ENCODE data around the gene ZNF678. TPM values are rescaled to one million over a fixed set of nuclear protein-coding genes. Genes with fewer than 3 reads are reported as not detected.

ZNF678 gene
- total and polyA plus RNA-seq, 9 of the 15 experiments (the other 6 are each of a cell fraction or from before 2014, with no cell fraction given): 3.0 to 16.8 (median 8.0) TPM

DNA sequence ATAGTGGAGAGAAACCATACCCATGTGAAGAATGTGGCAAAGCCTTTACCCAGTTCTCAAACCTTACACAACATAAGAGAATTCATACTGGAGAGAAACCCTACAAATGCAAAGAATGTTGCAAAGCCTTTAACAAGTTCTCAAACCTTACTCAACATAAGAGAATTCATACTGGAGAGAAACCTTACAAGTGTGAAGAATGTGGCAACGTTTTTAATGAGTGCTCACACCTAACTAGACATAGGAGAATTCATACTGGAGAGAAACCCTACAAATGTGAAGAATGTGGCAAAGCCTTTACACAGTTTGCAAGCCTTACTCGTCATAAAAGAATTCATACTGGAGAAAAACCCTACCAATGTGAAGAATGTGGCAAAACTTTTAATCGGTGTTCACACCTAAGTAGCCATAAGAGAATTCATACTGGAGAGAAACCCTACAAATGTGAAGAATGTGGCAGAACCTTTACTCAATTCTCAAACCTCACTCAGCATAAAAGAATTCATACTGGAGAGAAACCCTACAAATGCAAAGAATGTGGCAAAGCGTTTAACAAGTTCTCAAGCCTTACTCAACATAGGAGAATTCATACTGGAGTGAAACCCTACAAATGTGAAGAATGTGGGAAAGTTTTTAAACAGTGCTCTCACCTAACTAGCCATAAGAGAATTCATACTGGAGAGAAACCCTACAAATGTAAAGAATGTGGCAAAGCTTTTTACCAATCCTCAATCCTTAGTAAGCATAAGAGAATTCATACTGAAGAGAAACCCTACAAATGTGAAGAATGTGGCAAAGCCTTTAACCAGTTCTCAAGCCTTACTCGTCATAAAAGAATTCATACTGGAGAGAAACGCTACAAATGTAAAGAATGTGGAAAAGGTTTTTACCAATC lies 91.7 kb downstream of the ZNF678 start:
- Histone ChIP-seq H3K27me3 (ENCODE audit: control insufficient read depth in 2 of 2, insufficient read depth in 2 of 2, low read length in 2 of 2) (no peaks in the 10 kb centered on the region), H3K4me2 (ENCODE audit: insufficient read depth, low read length) (no peak overlapping the region), H3K79me2 (ENCODE audit: control insufficient read depth, insufficient read depth, low read length) (no peaks in the 10 kb centered on the region), H4K20me1 (replicated peaks; ENCODE audit: control insufficient read depth, insufficient read depth, low read length) (no peaks in the 10 kb centered on the region), H2AFZ (ENCODE audit: low read depth, low read length) (no peak overlapping the region), H3K9me1 (ENCODE audit: control insufficient read depth, insufficient read depth, low read length) (no peaks in the 10 kb centered on the region), H3K9me3 (replicated peaks; ENCODE audit: control insufficient read depth, insufficient read depth, low read depth, low read length) (peaks cover 52% of the 10 kb centered on the region), H3K36me3 (ENCODE audit: control insufficient read depth, insufficient read depth, low read length) (peaks cover 11% of the 10 kb centered on the region; the same call in 2 of the 3 replicates), H3K27ac (ENCODE audit: extremely low read depth, low read depth, low read length) (no peak overlapping the region), H3K9ac (ENCODE audit: insufficient read depth in 1 of 2, low read depth in 2 of 2, low read length in 2 of 2) (no peak overlapping the region), H3K4me1 (replicated peaks in 1 of 2; ENCODE audit: control insufficient read depth in 2 of 2, insufficient read depth in 2 of 2, low read length in 2 of 2) (no peaks in the 10 kb centered on the region), H3K4me3 (no peak overlapping the region)
- in situ Hi-C loops (cut with MboI): no loop called here
- BruUV-seq (replicated peaks): no TSS peak
- POLR2A ChIA-PET: no interaction called here
- WGBS (ENCODE audit: insufficient coverage, low coverage, missing lambda C conversion rate): 41% methylated on average over 6 of the region's 6 CpGs
- no peak for FAIRE-seq
- no peak for DNase-seq (ENCODE audit: extremely low read depth in 1 of 4, low spot score in 3 of 4)
- CTCF ChIA-PET (ENCODE audit: low intra/inter-chr PET ratio): no interaction called here
- ATAC-seq: no peak
- intact Hi-C loops (cut with micrococcal nuclease): no loop called here
- TF ChIP-seq CEBPG (CRISPR knock-in tag; IDR thresholded peaks at IDR 0.05) (no peak), CEBPG (tag; conservative IDR thresholded peaks at IDR 0.05 in 1 of 2, IDR thresholded peaks at IDR 0.05 in 1 of 2) (0 out of 4 replicates have a peak, but pooled peaks of 1 of the 2 experiments have one; percentile 15), ZNF165 (CRISPR knock-in tag; IDR thresholded peaks at IDR 0.05; ENCODE audit: borderline replicate concordance) (no peak), CBX3 (IDR thresholded peaks at IDR 0.05; ENCODE audit: borderline replicate concordance in 1 of 2, low read length in 2 of 2) (peak in 1 of 2 experiments; percentile 70; a peak in 1 of 3 replicates), TRIM28 (IDR thresholded peaks at IDR 0.05) (peak; percentile 95), TRIM24 (IDR thresholded peaks at IDR 0.05) (peak in 1 of 2 experiments; percentile 53; a peak in 1 of 4 replicates), XRCC3 (IDR thresholded peaks at IDR 0.05) (peak; percentile 20; the same call in 1 of the 2 replicates), CBX1 (IDR thresholded peaks at IDR 0.05; ENCODE audit: low read depth) (peak; percentile 64; the same call in 1 of the 2 replicates), BRF1 (IDR thresholded peaks at IDR 0.05; ENCODE audit: borderline replicate concordance, extremely low read depth, insufficient read length) (no peak), RFX7 (CRISPR knock-in tag; IDR thresholded peaks at IDR 0.05) (no peak), ZNF274 (IDR thresholded peaks at IDR 0.05; ENCODE audit: borderline replicate concordance, low read depth, low read length) (peak; percentile 100), IFI16 (CRISPR knock-in tag; IDR thresholded peaks at IDR 0.05) (no peak), RCOR1 (IDR thresholded peaks at IDR 0.05; ENCODE audit: borderline replicate concordance in 1 of 2, low read depth in 2 of 2, low read length in 2 of 2) (no peak), NFE2 (IDR thresholded peaks at IDR 0.05; ENCODE audit: low read depth) (no peak), ZEB2 (IDR thresholded peaks at IDR 0.05) (no peak)
- TF ChIP-seq, protein P1, sequence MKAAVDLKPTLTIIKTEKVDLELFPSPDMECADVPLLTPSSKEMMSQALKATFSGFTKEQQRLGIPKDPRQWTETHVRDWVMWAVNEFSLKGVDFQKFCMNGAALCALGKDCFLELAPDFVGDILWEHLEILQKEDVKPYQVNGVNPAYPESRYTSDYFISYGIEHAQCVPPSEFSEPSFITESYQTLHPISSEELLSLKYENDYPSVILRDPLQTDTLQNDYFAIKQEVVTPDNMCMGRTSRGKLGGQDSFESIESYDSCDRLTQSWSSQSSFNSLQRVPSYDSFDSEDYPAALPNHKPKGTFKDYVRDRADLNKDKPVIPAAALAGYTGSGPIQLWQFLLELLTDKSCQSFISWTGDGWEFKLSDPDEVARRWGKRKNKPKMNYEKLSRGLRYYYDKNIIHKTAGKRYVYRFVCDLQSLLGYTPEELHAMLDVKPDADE (conservative IDR thresholded peaks at IDR 0.05; ENCODE audit: control insufficient read depth, low read depth, low read length): peak; percentile 62; the same call in 1 of the 2 replicates
- TF ChIP-seq, protein P2, sequence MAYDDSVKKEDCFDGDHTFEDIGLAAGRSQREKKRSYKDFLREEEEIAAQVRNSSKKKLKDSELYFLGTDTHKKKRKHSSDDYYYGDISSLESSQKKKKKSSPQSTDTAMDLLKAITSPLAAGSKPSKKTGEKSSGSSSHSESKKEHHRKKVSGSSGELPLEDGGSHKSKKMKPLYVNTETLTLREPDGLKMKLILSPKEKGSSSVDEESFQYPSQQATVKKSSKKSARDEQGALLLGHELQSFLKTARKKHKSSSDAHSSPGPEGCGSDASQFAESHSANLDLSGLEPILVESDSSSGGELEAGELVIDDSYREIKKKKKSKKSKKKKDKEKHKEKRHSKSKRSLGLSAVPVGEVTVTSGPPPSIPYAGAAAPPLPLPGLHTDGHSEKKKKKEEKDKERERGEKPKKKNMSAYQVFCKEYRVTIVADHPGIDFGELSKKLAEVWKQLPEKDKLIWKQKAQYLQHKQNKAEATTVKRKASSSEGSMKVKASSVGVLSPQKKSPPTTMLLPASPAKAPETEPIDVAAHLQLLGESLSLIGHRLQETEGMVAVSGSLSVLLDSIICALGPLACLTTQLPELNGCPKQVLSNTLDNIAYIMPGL (CRISPR knock-in tag; IDR thresholded peaks at IDR 0.05): no peak
- TF ChIP-seq, protein P3, sequence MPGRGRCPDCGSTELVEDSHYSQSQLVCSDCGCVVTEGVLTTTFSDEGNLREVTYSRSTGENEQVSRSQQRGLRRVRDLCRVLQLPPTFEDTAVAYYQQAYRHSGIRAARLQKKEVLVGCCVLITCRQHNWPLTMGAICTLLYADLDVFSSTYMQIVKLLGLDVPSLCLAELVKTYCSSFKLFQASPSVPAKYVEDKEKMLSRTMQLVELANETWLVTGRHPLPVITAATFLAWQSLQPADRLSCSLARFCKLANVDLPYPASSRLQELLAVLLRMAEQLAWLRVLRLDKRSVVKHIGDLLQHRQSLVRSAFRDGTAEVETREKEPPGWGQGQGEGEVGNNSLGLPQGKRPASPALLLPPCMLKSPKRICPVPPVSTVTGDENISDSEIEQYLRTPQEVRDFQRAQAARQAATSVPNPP (IDR thresholded peaks at IDR 0.05; ENCODE audit: borderline replicate concordance, insufficient read depth, insufficient read length): no peak

All from K562 (cell line).